H1 (cell line): ENCODE data around the gene MCUR1.

ENCODE experiments used
- GTF2F1 ChIP-seq: IDR thresholded peaks from 2 replicates; pipeline ENCODE4 v1.6.1; 2012; ENCODE audit warnings: low read depth, low read length, improper control_type of control experiment, borderline replicate concordance
- PHF8 ChIP-seq: fragments of 200-600 bp; sonication (generic); conservative IDR thresholded peaks from 2 replicates; pipeline ENCODE4 v1.7.1; 2012; ENCODE audit warnings: low read depth, mild to moderate bottlenecking, inconsistent platforms, low read length, moderate library complexity
- POLR2A ChIP-seq, 2 experiments: IDR thresholded peaks; 1 replicate in 1 of 2; 2 replicates in 1 of 2; pipeline ENCODE4 v1.6.1; 2011; ENCODE audit warnings: low read depth in 2 of 2, low read length in 2 of 2, mild to moderate bottlenecking in 2 of 2; ENCODE audit errors: control extremely low read depth in 1 of 2
- RNF2 ChIP-seq: fragments of 200-900, 300-1000 bp; sonication (generic); IDR thresholded peaks from 2 replicates; pipeline ENCODE4 v1.7.1; 2016; ENCODE audit warnings: borderline replicate concordance, low read depth, mild to moderate bottlenecking, antibody characterized with exemption, low read length; ENCODE audit not compliant: poor library complexity, severe bottlenecking; ENCODE audit errors: missing control alignments
- TCF12 ChIP-seq: IDR thresholded peaks from 2 replicates; pipeline ENCODE4 v1.6.1; 2011; ENCODE audit warnings: low read depth, mild to moderate bottlenecking, low read length
- TF ChIP-seq, protein P1 (sequence below), 3 experiments: IDR thresholded peaks; 1 replicate in 2 of 3; 2 replicates in 1 of 3; pipeline versions ENCODE4 v1.5.1 to v1.6.1; 2011; ENCODE audit warnings: low read length in 3 of 3, mild to moderate bottlenecking in 3 of 3, inconsistent platforms in 2 of 3, low read depth in 1 of 3, moderate library complexity in 1 of 3; ENCODE audit not compliant: insufficient read depth in 1 of 3; ENCODE audit errors: control extremely low read depth in 1 of 3

GRCh38 chr6:13763740-13764381, 50.5 kb downstream of the MCUR1 start:
- TF ChIP-seq TCF12 (no peak), POLR2A (IDR thresholded peaks at IDR 0.05; ENCODE audit: control extremely low read depth in 1 of 2, low read depth in 2 of 2, low read length in 2 of 2) (no peak), PHF8 (no peak), RNF2 (no peak), GTF2F1 (no peak)
- TF ChIP-seq, protein P1, sequence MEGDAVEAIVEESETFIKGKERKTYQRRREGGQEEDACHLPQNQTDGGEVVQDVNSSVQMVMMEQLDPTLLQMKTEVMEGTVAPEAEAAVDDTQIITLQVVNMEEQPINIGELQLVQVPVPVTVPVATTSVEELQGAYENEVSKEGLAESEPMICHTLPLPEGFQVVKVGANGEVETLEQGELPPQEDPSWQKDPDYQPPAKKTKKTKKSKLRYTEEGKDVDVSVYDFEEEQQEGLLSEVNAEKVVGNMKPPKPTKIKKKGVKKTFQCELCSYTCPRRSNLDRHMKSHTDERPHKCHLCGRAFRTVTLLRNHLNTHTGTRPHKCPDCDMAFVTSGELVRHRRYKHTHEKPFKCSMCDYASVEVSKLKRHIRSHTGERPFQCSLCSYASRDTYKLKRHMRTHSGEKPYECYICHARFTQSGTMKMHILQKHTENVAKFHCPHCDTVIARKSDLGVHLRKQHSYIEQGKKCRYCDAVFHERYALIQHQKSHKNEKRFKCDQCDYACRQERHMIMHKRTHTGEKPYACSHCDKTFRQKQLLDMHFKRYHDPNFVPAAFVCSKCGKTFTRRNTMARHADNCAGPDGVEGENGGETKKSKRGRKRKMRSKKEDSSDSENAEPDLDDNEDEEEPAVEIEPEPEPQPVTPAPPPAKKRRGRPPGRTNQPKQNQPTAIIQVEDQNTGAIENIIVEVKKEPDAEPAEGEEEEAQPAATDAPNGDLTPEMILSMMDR (IDR thresholded peaks at IDR 0.05; ENCODE audit: control extremely low read depth in 1 of 3, insufficient read depth in 1 of 3, low read depth in 1 of 3, low read length in 3 of 3): no peak
